Lower leg skin (tissue), 3 donors: ENCODE data around the gene IFNGR1.

ENCODE experiments used
- CTCF ChIP-seq, 3 donors: fragments of 450-650 bp; IDR thresholded peaks; one replicate each; pipeline ENCODE4 v1.5.1; 2016; ENCODE audit warnings: antibody characterized with exemption in 3 of 3, mild to moderate bottlenecking in 3 of 3, moderate library complexity in 2 of 3
- POLR2A ChIP-seq, 2 donors: fragments of 450-650 bp; IDR thresholded peaks; one replicate each; pipeline ENCODE4 v1.6.1; 2016 to 2017; ENCODE audit warnings: antibody characterized with exemption in 2 of 2, mild to moderate bottlenecking in 1 of 2, moderate library complexity in 1 of 2

GRCh38 chr6:137197684-137198645, 21.2 kb downstream of the IFNGR1 start:
- no peak for TF ChIP-seq CTCF (IDR thresholded peaks at IDR 0.05)
- TF ChIP-seq POLR2A (IDR thresholded peaks at IDR 0.05) = no peak
